GM18498 (cell line): ENCODE measurements around the gene CNGA3.
A peak's percentile ranks its signal among the peaks of the same experiment; 100 is the strongest.
"Not testable (repeated sequence)": the region's sequence is repeated elsewhere in the genome, so short reads cannot be mapped to it uniquely, and the experiment has no call there.

Experiments
- ATAC-seq: cut with Tn5 transposase; IDR thresholded peaks from one replicate; pipeline ENCODE4 v1.9.1; 2021; ENCODE audit warnings: mild to moderate bottlenecking, moderate library complexity; ENCODE audit not compliant: unreplicated experiment

The CNGA3 gene

DNA sequence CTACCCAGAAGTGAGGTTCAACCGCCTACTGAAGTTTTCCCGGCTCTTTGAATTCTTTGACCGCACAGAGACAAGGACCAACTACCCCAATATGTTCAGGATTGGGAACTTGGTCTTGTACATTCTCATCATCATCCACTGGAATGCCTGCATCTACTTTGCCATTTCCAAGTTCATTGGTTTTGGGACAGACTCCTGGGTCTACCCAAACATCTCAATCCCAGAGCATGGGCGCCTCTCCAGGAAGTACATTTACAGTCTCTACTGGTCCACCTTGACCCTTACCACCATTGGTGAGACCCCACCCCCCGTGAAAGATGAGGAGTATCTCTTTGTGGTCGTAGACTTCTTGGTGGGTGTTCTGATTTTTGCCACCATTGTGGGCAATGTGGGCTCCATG is 49.7 kb downstream of the CNGA3 start:
- no peak for ATAC-seq

DNA sequence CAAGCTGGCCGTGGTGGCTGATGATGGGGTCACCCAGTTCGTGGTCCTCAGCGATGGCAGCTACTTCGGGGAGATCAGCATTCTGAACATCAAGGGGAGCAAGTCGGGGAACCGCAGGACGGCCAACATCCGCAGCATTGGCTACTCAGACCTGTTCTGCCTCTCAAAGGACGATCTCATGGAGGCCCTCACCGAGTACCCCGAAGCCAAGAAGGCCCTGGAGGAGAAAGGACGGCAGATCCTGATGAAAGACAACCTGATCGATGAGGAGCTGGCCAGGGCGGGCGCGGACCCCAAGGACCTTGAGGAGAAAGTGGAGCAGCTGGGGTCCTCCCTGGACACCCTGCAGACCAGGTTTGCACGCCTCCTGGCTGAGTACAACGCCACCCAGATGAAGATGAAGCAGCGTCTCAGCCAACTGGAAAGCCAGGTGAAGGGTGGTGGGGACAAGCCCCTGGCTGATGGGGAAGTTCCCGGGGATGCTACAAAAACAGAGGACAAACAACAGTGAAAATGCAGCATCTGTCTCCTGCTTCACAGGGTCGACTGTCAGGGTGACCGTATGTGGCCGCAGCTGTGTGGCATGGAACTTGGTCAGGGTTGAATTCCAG is 50.6 kb downstream of the CNGA3 start:
- no peak for ATAC-seq

DNA sequence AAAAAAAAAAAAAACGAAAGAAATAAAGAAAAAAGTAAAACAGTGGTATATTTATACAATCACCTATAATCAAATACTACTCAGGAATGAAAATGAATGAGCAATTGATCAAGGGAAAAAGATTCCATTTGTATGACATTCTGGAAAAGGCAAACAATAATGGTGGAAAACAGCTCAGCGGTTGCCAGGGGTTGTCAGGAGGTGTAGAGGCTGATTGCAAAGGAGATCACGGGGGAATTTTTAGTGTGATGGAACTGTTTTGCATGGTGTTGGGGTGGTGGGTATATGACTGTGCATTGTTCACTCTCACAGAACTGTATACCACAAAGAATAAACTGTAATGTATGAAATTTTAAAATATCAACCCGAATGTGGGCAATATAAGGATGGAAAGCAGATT is 52.9 kb downstream of the CNGA3 start:
- ATAC-seq = no peak

DNA sequence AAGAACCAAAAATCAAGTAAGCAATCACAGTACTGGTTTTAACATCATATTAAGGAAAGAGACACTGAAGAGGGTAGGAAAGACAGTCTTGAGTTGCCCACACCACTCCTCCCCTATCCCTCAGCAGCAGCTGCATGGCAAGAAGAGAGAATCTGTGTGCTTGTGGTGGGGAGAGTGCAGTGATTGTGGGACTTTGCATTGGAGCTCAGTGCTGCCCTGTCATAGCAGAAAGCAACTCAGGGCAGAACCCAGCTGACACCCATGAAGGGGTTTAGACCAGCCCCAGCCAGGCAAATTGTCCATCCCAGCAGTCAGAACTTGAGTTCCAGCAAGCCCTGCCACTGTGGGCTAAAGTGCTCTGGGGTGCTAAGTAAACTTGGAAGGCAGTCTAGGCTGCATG is 57.6 kb downstream of the CNGA3 start:
- no peak for ATAC-seq

DNA sequence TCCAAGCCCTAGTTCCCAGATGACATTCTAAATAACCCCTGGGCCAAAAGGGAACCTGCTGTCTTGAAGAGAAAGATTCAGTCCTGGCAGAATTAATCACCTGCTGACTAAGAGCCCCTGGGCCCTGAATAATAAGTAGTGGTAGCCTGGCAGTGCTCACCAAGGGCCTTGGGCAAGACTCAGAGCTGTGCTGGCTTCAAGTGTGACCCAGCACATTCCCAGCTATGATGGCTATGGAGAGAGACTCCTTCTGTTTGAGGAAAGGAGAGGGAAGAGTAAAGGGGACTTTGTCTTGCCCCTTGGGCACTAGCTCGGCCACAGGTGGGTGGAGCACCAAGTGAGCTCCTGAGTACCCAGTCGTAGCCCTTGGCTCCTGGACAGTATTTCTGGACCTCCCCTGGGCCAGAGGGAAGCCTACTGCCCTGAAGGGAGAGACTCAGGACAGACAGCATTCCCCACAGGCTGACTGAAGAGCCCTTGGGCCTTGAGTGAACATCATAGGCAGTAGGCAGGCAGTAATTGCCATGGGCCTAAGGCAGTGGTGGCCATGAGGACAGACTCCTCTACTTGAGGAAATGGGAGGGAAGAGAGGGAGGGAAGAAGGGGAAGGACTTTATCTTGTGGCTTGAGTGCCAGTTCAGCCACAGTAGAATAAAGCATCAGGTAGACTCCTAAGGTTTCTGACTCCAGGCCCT is 58.4 kb downstream of the CNGA3 start:
- no peak for ATAC-seq

DNA sequence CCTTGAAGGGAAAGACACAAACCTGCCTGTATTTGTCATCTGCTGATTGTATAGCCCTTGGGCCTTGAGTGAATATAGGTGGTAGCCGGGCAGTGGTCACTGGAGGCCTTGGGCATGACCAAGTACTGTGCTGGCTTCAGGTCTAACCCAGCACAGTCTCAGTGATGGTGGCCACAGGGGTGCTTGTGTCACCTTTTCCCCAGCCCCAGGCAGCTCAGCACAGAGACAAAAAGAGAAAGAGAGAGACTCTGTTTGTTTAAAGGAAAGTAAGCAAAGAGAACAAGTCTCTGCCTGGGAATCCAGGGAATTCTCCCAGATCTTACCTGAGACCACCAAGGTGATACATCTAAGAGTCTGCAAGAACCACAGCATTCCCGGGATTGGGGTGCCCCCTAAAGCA is 59.0 kb downstream of the CNGA3 start:
- no peak for ATAC-seq

DNA sequence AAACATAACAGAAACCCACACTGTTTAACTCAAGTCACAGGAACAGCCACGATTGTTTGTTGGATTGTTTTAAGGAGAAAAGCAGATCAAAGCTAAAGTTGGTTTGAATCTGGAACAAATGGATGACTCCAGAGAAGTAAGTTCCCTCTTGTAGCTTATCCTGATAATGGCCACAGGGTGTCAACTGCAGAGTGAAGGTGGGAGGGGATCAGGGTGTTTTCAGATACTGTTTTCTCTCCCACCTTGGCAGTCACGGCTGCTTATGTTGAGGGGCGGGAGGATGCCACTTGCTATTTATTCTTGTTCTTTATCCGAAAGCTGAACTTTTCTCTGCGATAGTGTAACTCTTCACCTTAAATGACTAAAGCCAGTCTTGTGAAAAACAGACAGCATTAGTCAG is 61.9 kb downstream of the CNGA3 start:
- no peak for ATAC-seq

DNA sequence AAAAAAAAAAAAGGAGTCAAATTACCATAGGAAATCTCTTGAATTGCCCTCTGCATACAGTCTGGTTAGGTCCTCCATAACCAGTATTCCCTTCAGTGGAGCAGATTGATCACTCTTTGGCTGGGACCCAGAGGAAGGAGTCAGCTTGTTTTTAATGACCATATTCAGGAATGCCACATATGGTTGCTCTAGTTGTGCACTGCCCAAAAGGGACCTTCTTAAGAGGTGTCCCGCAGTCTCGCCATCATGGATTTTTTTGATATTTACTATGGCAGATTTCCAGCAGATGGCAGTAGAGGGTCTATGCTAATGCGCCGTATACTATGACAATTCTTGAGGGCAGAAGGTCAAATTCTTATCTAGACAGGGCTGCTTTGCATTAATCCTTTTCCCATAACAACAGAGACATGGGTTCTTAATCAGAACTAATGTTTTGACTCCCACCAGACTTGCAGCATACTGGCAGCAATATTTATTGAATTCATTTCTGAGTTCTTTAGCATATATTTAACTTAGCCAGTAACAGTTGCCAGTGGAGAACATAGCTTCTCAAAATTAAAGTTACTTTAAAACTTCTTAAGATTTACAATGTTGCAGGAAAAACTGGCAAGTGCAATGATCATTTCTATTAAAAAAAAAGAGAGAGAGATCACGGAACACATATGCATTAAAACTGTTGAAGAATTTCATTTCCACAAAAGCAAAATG is 66.6 kb downstream of the CNGA3 start:
- ATAC-seq = peak; percentile 82

DNA sequence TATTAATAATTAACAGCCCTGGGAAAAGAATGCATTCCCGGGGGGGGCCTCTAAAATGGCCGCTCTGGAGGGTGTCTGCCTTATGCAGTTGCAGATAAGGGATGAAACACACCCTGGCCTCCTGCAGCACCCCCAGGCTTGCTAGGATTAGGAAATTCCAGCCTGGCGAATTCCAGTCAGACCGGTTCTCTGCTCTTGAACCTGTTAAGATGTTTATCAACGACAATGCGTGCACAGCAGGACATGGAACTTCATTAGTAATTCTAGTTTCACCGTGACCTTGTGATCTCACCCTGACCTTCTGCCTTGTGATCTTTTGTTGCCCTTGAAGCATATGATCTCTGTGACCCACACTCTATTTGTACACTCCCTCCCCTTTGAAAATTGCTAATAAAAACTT is 68.0 kb downstream of the CNGA3 start:
- ATAC-seq = not testable (repeated sequence)

DNA sequence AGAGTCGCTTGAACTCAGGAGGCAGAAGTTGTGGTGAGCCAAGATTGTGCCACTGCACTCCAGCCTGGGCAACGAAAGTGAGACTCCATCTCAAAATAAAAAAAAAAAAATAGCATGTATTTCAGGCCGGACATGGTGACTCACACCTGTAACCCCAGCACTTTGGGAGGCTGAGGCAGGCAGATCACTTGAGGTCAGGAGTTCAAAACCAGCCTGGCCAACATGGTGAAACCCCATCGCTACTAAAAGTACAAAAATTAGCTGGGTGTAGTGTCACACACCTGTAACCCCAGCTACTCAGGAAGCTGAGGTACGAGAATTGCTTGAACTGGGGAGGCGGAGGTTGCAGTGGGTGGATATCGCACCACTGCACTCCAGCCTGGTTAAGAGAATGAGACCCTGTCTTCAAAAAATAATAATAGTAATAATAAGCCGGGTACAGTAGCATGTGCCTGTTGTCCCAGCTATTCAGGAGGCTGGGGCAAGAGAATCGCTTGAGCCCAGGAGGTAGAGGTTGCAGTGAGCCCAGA is 69.5 kb downstream of the CNGA3 start:
- not testable (repeated sequence) for ATAC-seq

DNA sequence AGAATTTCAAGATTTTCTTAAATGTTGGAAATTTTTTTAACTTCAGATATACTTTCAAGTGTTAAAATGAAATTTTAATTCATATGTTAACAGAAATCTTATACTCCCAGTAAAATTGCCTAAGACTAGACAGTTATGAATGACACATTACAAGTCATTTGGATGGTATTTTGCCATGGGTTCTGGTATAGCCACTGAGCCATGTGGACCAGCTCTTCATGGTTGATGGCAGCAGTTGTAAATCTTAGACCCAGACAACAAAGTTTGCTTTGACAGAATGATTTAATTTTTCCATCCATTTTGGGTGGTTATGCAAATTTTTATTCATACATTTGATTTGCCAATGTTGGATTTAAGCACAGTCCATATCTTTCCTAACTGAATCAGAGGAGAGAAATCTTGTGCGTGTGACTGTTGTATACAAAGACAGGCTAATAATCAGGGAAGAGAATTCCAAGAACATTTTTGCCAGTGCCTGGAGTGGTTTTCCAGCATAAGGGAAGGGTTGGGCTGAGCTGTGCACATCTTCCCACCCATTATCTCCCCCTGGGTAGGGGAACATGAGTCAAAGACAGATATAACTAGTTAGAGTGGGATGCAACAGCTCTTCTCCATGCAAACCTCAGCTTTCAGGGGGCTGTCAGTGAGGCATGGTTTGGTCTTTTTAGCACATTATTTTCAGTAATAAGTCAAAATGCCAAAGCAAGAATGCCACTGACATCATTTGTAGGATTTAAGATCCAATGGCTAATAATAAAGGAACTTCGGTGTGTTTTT is 70.3 kb downstream of the CNGA3 start:
- no peak for ATAC-seq

DNA sequence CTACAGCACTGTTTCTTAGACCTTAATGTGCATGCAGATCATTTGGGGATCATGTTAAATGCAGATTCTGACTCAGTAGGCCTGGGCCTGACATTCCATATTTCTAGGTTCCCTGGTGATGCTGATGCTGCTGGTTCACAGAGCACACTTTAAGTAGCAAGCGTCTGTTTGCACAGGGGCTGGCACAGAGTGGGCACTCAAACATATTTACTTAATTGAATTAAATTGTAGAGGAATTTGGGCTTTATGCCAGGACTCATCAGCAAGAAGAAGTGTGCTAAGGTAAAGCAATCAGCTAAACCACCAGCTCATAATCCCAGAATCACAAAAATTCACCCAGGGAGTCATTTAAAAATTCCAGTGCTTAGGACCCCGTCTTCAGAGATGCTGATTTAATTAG is 73.3 kb downstream of the CNGA3 start:
- ATAC-seq = no peak

DNA sequence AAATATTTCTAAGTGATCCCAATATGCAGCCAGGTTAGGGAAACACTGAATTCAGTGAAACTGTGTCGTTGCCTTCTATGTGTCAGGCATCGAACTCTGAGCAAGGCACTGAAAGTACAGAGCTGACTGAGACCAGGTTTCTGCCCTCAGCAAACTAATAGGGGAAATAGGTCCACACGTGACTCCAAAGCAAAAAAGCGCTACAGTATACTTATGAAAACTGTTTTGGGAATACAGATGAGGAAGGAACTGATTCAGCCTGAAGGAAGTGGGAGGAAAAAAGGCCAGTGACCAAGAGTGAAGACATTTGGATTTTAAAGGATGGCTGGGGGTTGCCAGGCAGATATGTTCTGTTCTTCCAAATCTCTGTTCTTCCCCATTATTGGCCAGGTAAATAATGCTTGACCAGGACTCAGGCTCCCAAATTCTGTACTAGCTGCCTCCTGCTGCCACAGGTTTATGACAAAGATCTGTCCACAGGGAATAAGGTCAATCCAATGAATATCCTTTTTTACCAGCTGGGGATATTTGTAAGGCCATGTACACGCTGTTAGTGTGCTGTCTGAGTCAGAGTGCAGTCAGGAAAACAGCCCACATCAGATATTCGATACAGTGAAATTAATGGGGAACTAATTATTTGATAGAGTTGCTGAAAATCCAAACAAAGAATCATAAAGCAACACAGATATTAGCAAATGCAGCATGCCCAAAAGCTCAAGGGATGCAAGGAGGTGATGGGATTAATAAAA is 73.9 kb downstream of the CNGA3 start:
- ATAC-seq = no peak

DNA sequence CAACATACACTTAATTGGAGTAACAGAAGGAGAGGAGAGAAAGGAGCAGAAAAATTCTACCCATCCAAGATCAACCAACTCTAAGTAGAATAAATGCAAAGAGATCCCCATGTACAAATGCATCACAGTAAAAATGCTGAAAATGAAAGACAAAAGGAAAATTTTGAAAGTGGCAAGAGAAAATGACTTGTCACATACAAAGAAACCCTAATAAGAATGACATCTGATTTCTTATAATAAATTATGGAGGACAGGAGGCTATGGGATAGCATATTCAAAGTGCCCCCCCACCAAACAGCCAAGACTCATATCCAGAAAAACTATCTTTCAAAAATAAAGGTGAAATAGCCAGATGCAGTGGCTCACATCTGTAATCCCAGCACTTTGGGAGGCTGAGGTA is 76.2 kb downstream of the CNGA3 start:
- ATAC-seq = no peak

DNA sequence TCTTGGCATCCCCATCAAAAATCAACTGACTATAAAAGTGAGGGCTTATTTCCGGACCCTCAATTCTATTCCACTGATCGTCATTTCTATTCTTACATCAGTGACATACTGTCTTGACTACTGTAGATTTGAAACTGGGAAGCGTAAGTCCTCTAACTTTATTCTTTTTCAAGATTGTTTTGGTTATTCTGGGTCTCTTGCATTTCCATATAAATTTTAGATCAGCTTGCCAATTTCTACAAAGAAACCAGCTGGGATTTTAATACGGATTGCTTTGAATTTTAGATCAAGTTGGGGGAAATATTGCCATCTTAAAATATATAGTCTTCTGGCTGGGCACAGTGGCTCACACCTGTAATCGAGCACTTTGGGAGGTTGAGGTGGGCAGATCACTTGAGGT is 80.5 kb downstream of the CNGA3 start:
- no peak for ATAC-seq

DNA sequence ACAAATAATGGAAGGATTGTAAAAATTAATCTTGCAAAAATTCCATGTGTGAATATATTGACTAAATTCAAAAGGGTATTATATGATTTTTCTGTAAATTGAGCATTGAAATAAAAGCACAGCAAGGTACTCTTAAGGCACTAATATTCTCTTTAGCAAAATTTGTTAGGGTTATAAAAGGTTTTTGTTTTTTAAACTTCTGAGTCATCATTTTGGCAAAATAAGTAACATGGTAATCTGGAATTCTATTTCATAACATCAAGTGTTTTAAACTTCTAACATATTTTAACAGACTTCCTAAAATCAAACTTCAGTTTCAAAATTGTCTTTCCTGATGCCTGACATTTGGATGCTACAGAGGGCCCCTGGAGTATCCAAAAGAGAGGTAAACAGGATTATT is 85.9 kb downstream of the CNGA3 start:
- ATAC-seq = no peak

DNA sequence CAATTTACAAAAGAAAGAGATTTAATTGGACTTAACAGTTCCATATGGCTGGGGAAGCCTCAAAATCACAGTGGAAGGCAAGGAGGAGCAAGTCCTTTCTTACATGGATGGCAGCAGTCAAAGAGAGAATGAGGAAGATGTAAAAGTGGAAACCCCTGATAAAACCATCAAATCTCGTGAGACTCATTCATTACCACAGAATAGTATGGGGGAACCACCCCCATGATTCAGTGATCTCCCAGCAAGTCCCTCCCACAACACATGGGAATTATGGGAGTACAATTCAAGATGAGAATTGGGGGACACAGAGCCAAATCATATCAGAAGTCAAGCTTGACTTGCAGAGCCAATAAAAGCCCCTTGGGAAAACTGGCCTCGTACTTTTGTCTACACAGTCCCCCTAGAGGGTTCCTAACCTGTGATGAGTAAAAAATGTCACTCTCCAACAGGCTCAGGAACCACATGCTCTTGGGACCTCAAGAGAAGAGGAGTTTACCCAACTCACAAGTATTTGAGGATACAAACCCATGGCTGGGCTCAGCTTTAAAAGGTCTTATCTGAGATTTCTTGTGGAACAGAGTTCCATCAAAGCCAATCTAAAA is 87.2 kb downstream of the CNGA3 start:
- ATAC-seq = no peak

DNA sequence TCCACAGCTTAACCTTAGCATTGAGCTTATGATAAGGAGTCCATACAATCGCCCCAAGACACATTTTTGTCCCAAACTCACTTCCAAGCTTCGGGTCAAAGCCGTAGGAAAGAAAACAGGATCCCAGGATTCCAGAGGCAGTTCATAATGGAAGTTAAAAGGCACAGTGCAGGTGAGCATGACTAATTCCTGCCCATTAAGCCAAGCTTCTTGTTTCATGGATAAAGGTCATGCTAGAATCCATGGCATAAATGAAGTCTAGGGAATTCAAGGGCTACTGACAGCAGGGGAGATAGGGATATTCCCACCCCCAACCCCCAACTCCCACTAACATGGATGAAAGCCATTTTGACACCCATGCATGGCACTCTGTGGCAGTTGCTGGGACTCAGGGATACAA is 88.2 kb downstream of the CNGA3 start:
- no peak for ATAC-seq

DNA sequence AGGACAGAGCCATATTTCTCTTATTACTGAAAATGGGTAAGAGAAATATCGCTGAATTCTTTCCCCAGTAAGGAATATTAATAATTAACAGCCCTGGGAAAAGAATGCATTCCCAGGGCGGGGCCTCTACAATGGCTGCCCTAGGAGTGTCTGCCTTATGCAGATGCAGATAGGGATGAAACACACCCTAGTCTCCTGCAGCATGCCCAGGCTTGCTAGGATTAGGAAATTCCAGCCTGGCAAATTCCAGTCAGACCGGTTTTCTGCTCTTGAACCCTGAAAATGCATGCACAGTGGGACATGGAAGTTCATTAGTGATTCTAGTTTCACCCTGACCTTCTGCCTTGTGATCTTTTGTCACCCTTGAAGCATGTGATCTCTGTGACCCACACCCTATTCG is 89.4 kb downstream of the CNGA3 start:
- not testable (repeated sequence) for ATAC-seq

DNA sequence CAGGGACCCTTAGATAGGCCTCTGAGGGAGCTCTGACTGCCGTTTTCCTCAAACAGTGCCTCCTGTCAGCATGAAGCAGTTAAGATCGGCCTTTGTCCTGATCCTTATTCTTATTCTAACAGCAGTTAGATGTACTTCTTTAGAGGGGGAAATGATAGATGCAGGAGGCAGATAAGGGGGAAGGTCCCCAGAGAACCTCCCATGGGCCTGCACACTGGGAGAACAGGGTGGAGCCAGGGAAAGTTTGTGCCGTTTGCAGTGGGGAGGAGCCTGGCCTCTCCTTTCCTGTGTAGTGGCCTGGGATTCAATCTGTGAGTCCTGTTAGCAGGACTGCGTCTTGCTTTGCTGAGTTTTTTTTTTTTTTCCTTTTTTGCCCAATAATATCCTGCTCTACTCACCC is 90.5 kb downstream of the CNGA3 start:
- ATAC-seq = no peak
